Right lobe of liver (tissue), 6 donors: Measurements from ENCODE around the gene PCK1. TPM values are rescaled to one million over a fixed set of nuclear protein-coding genes. Genes with fewer than 3 reads are reported as not detected.
A peak's percentile ranks its signal among the peaks of the same experiment; 100 is the strongest.

Experiments
- ATAC-seq, 4 donors: fragments of 200-7000 bp; cut with Tn5 transposase; one replicate each; pipeline ENCODE4 v1.9.1; 2020; ENCODE audit warnings: mild to moderate bottlenecking in 4 of 4, moderate library complexity in 4 of 4
- DNase-seq, 3 donors: peaks; one replicate each; pipeline ENCODE4 v3.0.0-alpha.2; 2020
- H3K27ac ChIP-seq, 3 donors: fragments of 200-600 bp; one replicate each; pipeline ENCODE4 v1.8.0; 2022
- H3K27me3 ChIP-seq, 2 donors: fragments of 200-600 bp; one replicate each; pipeline ENCODE4 v1.8.0; 2022
- H3K36me3 ChIP-seq, 4 donors: fragments of 200-600 bp; sonication (generic) in 1 of 4; one replicate each; pipeline versions ENCODE4 v1.5.1 to v1.8.0; 2017 to 2022; ENCODE audit warnings: control low read depth in 1 of 4
- H3K4me1 ChIP-seq, 4 donors: fragments of 200-600 bp; sonication (generic) in 1 of 4; one replicate each; pipeline versions ENCODE4 v1.5.1 to v1.8.0; 2017 to 2022; ENCODE audit warnings: control low read depth in 1 of 4
- H3K4me3 ChIP-seq, 3 donors: fragments of 200-600 bp; one replicate each; pipeline ENCODE4 v1.8.0; 2022
- H3K9me3 ChIP-seq, 4 donors: fragments of 200-600 bp; sonication (generic) in 1 of 4; one replicate each; pipeline versions ENCODE4 v1.5.1 to v1.8.0; 2017 to 2022; ENCODE audit warnings: control low read depth in 1 of 4
- CTCF ChIP-seq, 4 donors: fragments of 200-600 bp in 3 of 4; fragments of 450-650 bp in 1 of 4; IDR thresholded peaks; one replicate each; pipeline versions ENCODE4 v1.5.1 to v1.8.0; 2016 to 2022; ENCODE audit warnings: antibody characterized with exemption in 4 of 4, mild to moderate bottlenecking in 2 of 4
- POLR2A ChIP-seq: fragments of 450-650 bp; IDR thresholded peaks from one replicate; pipeline ENCODE4 v1.6.1; 2017; ENCODE audit warnings: antibody characterized with exemption, mild to moderate bottlenecking
- WGBS: methylation state at CpG from one replicate; pipeline ENCODE4 v1.1.6; 2018; ENCODE audit warnings: low coverage, low lambda C conversion rate; ENCODE audit not compliant: insufficient coverage; ENCODE audit errors: missing lambda C conversion rate; 5-methylcytosine and 5-hydroxymethylcytosine counted together
- intact Hi-C, 2 donors: fragments of 100-400 bp; cut with DNase I; formaldehyde crosslinking; loops; one replicate each; pipeline versions ENCODE4 v1.11.2 to v1.14.1; 2022
- total RNA-seq, 6 experiments: library from RNA; depleted of rRNA in 2 of 6; stranded (reverse); fragments of >200 nt in 2 of 6; fragmentation: NEBNext Ultra II Directional in 3 of 6; extraction: Animal tissue kit (Norgen Biotek cat#: 25700) in 3 of 6; gene quantifications; one replicate each; pipeline versions ENCODE4 v1.1.0 to v1.2.4, GENCODE V29; 2016 to 2023
- donor health status: DM: no; HTN: yes; CAD: no.
- donor health status: DM: no; HTN: no; CAD: no.
- donor health status: DM: no; HTN: no; CAD: no.
- donor health status: DM: no; HTN: yes; CAD: no.
- donor health status: DM: no; HTN: yes; CAD: no.

Gene PCK1
- total RNA-seq, 6 experiments from 2014 or later: 187 to 1,757 (median 778) TPM

- no peaks in the 10 kb centered on the region for H3K9me3 ChIP-seq
- no peak for ATAC-seq
- H3K4me1 ChIP-seq: peaks cover 0 to 74% (median 33%) of the 10 kb centered on the region in 4 donors
- no peaks in the 10 kb centered on the region for H3K27me3 ChIP-seq
- intact Hi-C loops: loop anchor here in 1 of 2 donors (5.0 kb wide), 1 partner anchor 61 kb away; the partner anchor contains the start of gene CTCFL
- DNase-seq: no peak
- no peaks in the 10 kb centered on the region for H3K36me3 ChIP-seq
- peak overlapping the region; percentile 65 to 98 (median 96) for H3K27ac ChIP-seq
- 83% methylated on average over 6 of the region's 7 CpGs for WGBS
- TF ChIP-seq POLR2A (no peak), CTCF (IDR thresholded peaks at IDR 0.05) (no peak)
- no peak overlapping the region for H3K4me3 ChIP-seq
Measured at GRCh38 chr20:57587989-57588377, 27.1 kb downstream of the PCK1 start.

GRCh38 chr20:57588596-57588995, 27.7 kb downstream of the PCK1 start:
- DNase-seq (peak in 1 of 3 donors; percentile 6), ATAC-seq (no peak)
- H3K4me1 ChIP-seq: peaks cover 0 to 80% (median 36%) of the 10 kb centered on the region in 4 donors
- no peak for TF ChIP-seq POLR2A
- TF ChIP-seq CTCF (IDR thresholded peaks at IDR 0.05): no peak
- H3K4me3 ChIP-seq: no peak overlapping the region
- intact Hi-C loops: loop anchor here in 1 of 2 donors (5.0 kb wide), 1 partner anchor 61 kb away; the partner anchor contains the start of gene CTCFL
- H3K27me3 ChIP-seq: no peaks in the 10 kb centered on the region
- no peaks in the 10 kb centered on the region for H3K36me3 ChIP-seq
- peak overlapping the region in 2 of 3 donors; percentile 96 to 98 for H3K27ac ChIP-seq
- no peaks in the 10 kb centered on the region for H3K9me3 ChIP-seq
- 83% methylated on average over 1 of the region's 5 CpGs for WGBS

GRCh38 chr20:57589123-57589727, 28.3 kb downstream of the PCK1 start:
- intact Hi-C loops: loop anchor here in 1 of 2 donors (5.0 kb wide), 1 partner anchor 62 kb away; the partner anchor contains the start of gene CTCFL
- Histone ChIP-seq H3K36me3 (no peaks in the 10 kb centered on the region), H3K27me3 (no peaks in the 10 kb centered on the region), H3K27ac (peak overlapping the region; percentile 61 to 98 (median 96)), H3K4me1 (peaks cover 0 to 86% (median 39%) of the 10 kb centered on the region in 4 donors), H3K4me3 (no peak overlapping the region), H3K9me3 (no peaks in the 10 kb centered on the region)
- TF ChIP-seq CTCF (IDR thresholded peaks at IDR 0.05): no peak
- no peak for TF ChIP-seq POLR2A
- ATAC-seq (no peak), DNase-seq (peak in 2 of 3 donors; percentile 14 to 57)
- no CpG with 5 or more reads among the region's 6 CpGs for WGBS

DNA sequence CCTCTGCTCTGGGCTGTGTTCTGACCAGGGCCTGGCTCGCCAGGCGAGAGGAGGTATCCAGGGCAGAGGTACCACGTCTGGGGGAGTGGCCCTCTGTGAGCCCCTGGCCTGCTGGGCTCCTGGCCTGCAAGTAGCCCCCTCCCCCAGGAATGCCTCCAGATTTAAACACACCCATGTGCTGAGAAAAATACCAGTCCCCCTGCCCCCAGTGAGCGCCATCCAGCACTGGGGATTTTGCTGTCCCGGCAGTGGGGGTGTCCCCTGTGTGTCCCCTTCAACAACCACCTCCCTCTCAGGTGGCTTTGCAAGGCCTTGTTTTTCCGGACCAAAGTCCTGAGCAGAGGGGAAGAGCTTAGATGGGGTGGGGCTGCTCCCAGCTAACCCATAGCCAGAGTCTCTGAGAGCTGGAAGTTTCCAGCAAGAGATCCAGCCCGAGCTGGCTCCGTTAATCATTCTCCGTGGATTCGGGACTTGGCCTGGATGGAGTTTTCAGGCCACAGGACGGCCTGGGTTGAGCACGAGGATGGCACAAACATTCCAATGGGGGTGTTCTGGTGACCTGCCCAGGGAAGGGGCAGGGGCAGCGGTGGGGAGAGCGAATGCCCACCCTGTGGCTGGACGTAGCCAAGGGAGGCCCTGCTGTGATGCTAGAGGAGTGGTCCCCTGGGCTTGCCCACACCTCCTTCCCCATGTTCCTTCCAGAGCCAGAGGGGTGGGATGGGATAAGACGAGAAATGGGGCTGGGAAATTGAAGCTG, 29.0 kb downstream of the PCK1 start:
- peak; percentile 50 to 89 (median 89) for DNase-seq
- Histone ChIP-seq H3K9me3 (no peaks in the 10 kb centered on the region), H3K36me3 (no peaks in the 10 kb centered on the region), H3K4me3 (no peak overlapping the region), H3K4me1 (peaks cover 0 to 87% (median 40%) of the 10 kb centered on the region in 4 donors), H3K27ac (peak overlapping the region; percentile 61 to 98 (median 96)), H3K27me3 (no peaks in the 10 kb centered on the region)
- no peak for TF ChIP-seq POLR2A
- TF ChIP-seq CTCF (IDR thresholded peaks at IDR 0.05): no peak
- intact Hi-C loops: loop anchor here (5.0 to 10.0 kb wide), 4 partner anchors 63 to 205 kb away; partner anchors contain the start of gene CTCFL (in 1 of the 2)
- WGBS: 41% methylated on average over 12 of the region's 16 CpGs
- peak; percentile 41 to 58 (median 52) for ATAC-seq
